GM20000 (cell line): ENCODE data around the gene NLRP3.
"Not testable (repeated sequence)": the region's sequence is repeated elsewhere in the genome, so short reads cannot be mapped to it uniquely, and the experiment has no call there.

Experiments
- DNase-seq: peaks from one replicate; pipeline ENCODE4 v3.0.0; 2012; ENCODE audit warnings: low spot score
- TF ChIP-seq, protein P1 (sequence below): IDR thresholded peaks from 2 replicates; pipeline ENCODE4 v1.5.1; 2012; ENCODE audit warnings: mild to moderate bottlenecking, control low read depth; ENCODE audit errors: extremely low read depth, missing control alignments

NLRP3 gene

DNA sequence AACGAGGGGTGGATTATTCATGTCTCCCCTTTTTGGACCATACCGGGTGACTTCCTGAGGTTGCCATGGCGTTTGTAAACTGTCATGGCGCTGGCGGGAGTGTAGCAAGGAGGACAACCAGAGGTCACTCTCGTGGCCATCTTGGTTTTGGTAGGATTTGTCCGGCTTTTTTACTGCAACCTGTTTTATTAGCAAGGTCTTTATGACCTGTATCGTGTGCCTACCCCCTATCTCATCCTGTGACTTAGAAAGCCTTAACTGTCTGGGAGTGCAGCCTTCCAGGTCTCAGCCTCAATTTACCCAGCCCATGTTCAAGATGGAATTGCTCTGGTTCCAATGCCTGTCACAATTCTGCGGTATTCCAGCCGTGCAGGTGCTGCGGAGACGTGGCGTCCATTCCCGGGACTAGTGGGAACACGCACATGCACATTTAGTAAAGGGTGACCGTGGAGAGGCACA, 44.1 kb upstream of the NLRP3 start:
- no peak for DNase-seq
- TF ChIP-seq, protein P1, sequence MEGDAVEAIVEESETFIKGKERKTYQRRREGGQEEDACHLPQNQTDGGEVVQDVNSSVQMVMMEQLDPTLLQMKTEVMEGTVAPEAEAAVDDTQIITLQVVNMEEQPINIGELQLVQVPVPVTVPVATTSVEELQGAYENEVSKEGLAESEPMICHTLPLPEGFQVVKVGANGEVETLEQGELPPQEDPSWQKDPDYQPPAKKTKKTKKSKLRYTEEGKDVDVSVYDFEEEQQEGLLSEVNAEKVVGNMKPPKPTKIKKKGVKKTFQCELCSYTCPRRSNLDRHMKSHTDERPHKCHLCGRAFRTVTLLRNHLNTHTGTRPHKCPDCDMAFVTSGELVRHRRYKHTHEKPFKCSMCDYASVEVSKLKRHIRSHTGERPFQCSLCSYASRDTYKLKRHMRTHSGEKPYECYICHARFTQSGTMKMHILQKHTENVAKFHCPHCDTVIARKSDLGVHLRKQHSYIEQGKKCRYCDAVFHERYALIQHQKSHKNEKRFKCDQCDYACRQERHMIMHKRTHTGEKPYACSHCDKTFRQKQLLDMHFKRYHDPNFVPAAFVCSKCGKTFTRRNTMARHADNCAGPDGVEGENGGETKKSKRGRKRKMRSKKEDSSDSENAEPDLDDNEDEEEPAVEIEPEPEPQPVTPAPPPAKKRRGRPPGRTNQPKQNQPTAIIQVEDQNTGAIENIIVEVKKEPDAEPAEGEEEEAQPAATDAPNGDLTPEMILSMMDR = no peak

DNA sequence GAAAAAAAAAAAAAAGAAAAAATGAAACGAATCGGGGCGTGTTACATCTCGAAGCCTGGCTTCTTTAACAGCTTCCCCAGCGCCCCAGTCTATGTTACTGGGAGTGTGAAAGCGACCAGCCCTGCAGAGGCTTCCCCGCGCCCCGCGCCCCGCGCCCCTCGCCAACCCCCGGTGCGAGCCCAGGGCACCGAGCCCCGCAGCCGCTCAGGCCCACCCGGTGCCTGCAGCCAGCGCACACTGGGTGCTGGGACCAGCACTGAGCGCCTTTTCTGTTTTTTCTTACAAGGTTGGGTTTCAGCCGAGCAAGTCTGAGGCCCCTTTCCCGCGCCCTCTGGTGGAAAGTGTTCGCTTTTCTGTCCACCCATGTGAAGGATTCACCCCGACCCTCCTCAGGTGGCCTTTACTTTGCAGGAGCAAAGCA, 42.2 kb upstream of the NLRP3 start:
- peak; percentile 54 for DNase-seq
- TF ChIP-seq, protein P1 = no peak

DNA sequence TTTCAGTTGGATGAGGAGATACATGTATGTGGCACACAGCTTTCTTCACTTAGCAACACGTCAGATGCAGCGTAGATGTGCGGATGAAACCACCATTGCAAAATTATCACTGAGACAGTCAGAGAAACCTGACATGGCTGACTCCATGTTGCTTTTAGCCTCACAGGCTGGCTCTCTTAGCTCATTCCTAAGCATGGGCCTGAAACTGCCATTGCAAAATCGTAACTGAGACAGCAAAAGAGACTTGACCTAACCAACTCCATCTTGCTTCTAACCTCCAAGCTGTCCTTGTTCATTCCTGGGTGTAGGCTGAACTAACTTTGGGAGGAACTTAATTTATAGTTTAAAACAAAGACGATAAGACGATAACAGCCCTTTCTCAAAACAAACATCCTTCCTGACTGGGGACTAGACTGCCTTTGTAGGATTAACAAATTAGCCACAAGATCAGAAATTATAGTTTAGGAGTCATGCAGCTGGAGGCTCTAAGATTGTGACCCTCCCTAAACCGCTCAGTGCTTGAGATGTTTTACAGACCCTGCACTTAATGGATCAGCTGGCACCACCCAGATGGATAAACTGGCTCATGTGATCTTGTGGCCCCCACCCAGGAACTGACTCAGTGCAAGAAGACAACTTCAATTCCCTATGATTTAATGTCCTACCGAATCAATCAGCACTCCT, 41.2 kb upstream of the NLRP3 start:
- DNase-seq = not testable (repeated sequence)

DNA sequence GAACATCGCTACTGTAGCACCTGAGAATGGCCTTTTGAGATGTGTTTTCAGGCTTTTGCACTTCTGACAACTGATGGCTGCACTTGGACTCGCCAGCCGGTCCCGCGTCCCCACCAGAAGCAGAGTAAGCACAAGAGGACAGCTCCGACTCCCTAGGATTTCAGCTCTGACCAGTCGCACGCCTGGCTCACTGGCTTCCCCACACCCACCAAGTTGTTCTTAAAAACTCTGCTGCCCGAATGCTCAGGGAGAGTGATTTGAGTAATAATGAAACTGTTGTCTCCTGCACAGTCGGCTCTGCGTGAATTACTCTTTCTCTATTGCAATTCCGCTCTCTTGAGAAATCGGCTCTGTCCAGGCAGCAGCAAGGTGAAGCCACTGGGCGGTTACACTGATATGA, 40.2 kb upstream of the NLRP3 start:
- TF ChIP-seq, protein P1 = no peak
- no peak for DNase-seq

DNA sequence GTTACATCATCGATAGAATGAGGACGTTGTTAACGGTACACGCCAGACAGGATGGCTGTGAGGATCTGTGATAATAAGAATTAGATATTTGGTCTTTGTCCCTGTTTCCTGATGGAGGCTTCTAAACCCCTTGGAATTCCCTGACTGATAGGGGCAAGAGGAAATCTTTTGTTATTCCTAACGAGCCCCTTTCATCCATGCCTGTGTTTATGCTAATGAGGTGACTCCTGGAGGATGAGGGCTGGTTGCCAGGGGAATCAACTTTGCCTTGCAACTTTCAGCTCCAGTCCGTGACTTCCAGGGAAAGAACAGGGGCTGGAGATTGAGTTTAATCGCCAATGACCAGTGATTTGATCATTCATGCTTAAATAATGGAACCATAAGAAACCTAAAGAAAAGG, 39.3 kb upstream of the NLRP3 start:
- DNase-seq = no peak
- TF ChIP-seq, protein P1 = no peak

DNA sequence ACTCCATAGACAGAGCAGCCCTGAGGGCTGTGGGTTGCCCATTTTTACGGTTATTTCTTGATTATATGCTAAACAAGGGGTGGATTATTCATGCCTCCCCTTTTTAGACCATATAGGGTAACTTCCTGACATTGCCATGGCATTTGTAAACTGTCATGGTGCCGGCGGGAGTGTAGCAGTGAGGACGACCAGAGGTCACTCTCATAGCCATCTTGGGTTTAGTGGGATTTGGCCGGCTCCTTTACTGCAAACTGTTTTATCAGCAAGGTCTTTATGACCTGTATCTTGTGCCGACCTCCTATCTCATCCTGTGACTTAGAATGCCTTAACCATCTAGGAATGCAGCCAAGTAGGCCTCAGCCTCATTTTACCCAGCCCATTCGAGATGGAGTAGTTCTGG, 38.3 kb upstream of the NLRP3 start:
- DNase-seq = not testable (repeated sequence)

DNA sequence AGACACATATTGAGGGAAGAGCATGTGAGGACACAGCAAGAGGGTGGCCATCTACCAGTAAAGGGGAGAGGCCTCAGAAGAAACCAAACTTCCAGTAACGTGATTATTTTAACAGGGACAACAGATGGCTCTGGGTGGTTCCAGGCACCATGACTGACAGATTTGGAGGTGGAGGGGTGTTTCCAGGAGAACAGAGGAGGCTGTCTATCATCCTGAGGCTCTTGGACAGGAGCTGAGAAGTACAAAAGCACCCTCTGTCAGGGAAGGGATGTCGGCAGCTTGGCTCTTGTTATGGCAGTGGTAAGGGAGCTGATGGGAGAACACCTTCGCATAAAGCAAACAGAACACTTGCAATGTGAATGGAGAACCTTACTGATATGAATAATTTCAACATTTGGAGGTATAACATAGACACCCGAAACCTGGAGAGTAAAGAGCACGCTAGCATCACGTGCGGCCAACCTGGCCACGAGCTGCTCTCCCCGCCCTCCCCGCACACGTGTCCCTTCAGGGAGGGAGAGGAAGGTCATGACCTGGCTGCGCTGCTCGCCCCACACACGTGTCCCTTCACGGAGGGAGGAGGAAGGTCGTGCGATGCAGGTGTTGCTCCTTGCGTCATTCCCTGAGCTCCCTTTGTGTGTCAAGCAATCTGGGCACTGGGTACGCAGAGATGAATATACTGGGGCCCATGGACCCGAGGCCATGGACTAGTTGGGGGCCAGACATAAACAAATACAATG, 37.5 kb upstream of the NLRP3 start:
- DNase-seq = no peak
- TF ChIP-seq, protein P1 = no peak

DNA sequence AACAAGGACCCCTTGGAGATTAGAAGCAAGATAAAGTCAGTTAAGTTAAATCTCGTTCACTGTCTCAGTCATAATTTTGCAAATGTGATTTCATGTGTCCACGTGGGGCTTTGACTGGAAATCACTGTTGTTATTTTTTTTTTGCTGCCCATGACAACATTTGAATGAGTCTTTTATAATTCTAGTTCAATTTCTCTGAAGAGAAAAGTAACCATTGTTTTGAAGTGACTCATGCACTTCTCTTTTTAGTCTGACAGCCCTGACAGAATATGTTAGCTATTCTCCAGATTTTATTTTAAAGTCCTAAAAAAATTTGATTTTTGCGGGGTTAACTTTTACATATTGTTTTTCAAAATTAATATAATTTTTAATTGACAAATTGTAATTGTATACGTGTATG, 30.7 kb upstream of the NLRP3 start:
- DNase-seq = no peak
- TF ChIP-seq, protein P1 = no peak
